GM19438 (cell line): ENCODE measurements around the gene LRRN2.

ENCODE experiments used
- ATAC-seq: cut with Tn5 transposase; IDR thresholded peaks from one replicate; pipeline ENCODE4 v1.9.1; 2021; ENCODE audit warnings: low read depth; ENCODE audit not compliant: unreplicated experiment

LRRN2 gene

GRCh38 chr1:204664384-204664651 is 21.2 kb downstream of the LRRN2 start:
- ATAC-seq, result no peak

GRCh38 chr1:204663644-204664383 is 21.7 kb downstream of the LRRN2 start:
- no peak for ATAC-seq

- no peak for ATAC-seq
Measured at GRCh38 chr1:204662530-204662929, 23.0 kb downstream of the LRRN2 start.

- no peak for ATAC-seq
Measured at GRCh38 chr1:204660509-204660908, 25.0 kb downstream of the LRRN2 start.

GRCh38 chr1:204659056-204659455 is 26.5 kb downstream of the LRRN2 start:
- no peak for ATAC-seq

GRCh38 chr1:204658295-204658694 is 27.2 kb downstream of the LRRN2 start:
- ATAC-seq, result no peak

- ATAC-seq, result no peak
Measured at GRCh38 chr1:204653590-204654340, 31.8 kb downstream of the LRRN2 start.

- ATAC-seq, result no peak
Measured at GRCh38 chr1:204652497-204652896, 33.0 kb downstream of the LRRN2 start.

- no peak for ATAC-seq
Measured at GRCh38 chr1:204651843-204652421, 33.6 kb downstream of the LRRN2 start.

GRCh38 chr1:204650911-204651570 is 34.5 kb downstream of the LRRN2 start:
- ATAC-seq, result no peak

- ATAC-seq, result no peak
Measured at GRCh38 chr1:204649721-204650521, 35.6 kb downstream of the LRRN2 start.

GRCh38 chr1:204648576-204648975 is 37.0 kb downstream of the LRRN2 start:
- ATAC-seq, result no peak

- ATAC-seq, result no peak
Measured at GRCh38 chr1:204647805-204648153, 37.8 kb downstream of the LRRN2 start.

- ATAC-seq, result no peak
Measured at GRCh38 chr1:204647114-204647804, 38.3 kb downstream of the LRRN2 start.

- no peak for ATAC-seq
Measured at GRCh38 chr1:204645666-204646065, 39.9 kb downstream of the LRRN2 start.

- ATAC-seq, result no peak
Measured at GRCh38 chr1:204645251-204645650, 40.3 kb downstream of the LRRN2 start.

- ATAC-seq, result no peak
Measured at GRCh38 chr1:204643503-204643902, 42.0 kb downstream of the LRRN2 start.

GRCh38 chr1:204641936-204642335 is 43.6 kb downstream of the LRRN2 start:
- ATAC-seq, result no peak

GRCh38 chr1:204641455-204641854 is 44.1 kb downstream of the LRRN2 start:
- ATAC-seq, result no peak

GRCh38 chr1:204640578-204640977 is 45.0 kb downstream of the LRRN2 start:
- no peak for ATAC-seq
